GM21723 (cell line): Measurements from ENCODE around the gene TMEM184B.
"Not testable (repeated sequence)": the region's sequence is repeated elsewhere in the genome, so short reads cannot be mapped to it uniquely, and the experiment has no call there.

ENCODE experiments used
- ATAC-seq: cut with Tn5 transposase; IDR thresholded peaks from one replicate; pipeline ENCODE4 v1.9.1; 2021; ENCODE audit warnings: mild to moderate bottlenecking, moderate library complexity; ENCODE audit not compliant: unreplicated experiment

TMEM184B gene

DNA sequence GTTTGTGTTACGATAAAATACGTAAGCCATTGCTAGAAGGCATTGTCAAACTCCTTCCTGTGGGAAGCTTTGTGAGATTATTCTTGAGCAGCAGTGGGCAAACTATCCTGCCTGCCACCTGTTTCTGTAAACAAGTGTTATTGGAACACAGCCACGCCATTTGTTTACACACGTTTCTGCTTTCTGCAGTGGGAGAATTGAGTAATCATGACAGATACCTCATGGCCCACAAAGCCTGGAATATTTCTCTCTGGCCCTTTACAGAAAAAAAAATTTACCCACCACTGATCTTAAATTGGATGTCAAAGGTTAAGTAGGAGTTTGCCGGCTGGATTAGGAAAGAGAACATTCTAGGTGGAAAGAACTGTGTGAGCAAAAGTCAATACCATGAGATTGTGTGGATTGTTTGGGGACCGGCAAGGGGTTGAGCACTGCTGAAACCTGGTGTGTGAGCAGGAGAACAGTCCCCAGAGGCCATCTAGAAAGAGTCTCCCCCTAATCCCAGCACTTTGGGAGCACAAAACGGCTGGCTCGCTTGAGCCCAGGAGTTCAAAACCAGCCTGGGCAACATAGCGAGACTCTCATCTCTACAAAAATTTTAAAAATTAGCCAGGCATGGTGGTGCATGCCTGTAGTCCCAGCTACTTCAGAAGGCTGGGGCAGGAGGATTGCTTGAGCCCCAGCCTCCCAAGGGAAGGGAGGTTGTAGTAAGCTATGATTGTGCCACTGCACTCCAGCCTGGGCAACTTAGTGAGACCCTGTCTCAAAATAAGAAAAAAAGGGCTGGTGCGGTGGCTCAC lies 85.2 kb downstream of the TMEM184B start:
- ATAC-seq, result no peak

DNA sequence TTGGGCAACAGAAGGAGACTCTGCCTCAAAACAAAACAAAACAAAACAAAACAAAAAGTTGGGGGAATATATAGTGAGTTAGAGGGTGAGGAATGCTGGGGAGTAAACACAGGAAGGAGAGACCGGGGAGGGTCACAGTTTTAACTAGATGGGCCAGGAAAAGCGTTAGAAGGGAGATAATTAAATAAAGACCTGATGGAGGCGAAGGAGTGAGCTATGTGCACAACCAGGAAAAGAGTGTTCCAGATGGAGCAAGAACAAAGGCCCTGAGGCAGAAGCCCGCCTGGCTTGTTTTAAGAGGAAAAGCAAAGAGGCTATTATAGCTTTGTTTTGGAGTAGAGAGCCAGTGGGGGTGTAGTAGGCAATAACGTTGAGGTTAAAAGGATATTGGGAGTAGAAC lies 86.4 kb downstream of the TMEM184B start:
- ATAC-seq, result no peak

DNA sequence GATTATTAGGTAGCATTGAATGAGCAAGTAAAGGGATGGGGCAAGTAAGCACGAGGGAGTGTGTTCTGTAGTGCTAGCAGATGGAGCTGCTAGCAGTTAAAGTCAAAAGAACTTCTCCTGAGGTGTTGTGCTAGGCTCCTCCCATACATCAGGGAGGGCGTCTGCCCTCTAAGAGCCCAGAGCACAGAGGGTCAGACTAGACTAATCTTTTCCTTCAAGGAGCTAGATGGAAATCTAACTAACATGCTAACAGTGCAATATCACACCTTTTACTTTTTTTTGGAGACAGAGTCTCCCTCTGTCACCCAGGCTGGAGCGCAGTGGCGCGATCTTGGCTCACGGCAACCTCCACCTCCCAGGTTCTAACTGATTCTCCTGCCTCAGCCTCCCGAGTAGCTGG lies 88.0 kb downstream of the TMEM184B start:
- no peak for ATAC-seq

DNA sequence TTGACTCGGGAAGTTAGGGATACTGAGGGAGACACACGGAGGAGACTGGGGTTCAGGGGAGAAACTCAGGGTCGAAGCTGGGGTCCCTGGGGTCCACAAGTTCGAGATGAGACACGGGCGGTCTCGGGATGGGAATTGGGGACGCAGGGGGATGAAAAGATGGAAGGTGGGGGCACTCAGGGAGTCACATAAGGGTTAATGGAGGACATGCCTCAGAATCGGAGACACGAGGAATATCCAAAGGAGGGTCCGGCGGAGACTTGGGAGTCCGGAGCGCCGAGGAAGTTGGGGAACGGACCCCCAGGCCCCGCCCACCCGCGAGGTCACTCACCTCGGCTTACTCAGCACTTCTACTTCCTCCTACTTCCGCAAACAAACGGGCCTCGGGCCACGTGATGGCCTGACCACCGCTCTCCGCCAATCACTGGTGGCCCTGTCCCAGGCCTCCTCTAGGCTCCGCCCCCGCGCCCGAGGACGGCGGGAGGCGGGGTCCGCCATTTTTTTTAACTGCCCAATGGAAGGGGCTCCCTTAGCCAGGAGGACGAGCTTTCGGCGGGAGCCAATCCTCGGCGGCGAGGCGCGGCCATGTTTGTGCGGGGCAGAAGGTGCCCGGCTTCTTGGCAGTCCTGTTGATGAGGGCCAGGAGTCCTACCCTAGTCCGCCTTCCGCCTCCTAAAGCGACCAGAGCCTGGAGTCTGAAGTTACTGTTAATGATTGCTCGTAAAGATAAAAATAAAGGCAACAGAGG lies 91.2 kb downstream of the TMEM184B start, which contains the start of gene PLA2G6:
Gene PLA2G6 (minus strand): TSS at position 378 of the 748 bp plus-strand sequence. CDS start 12,404 bp downstream, outside the sequence.
- ATAC-seq, result peak; percentile 76

DNA sequence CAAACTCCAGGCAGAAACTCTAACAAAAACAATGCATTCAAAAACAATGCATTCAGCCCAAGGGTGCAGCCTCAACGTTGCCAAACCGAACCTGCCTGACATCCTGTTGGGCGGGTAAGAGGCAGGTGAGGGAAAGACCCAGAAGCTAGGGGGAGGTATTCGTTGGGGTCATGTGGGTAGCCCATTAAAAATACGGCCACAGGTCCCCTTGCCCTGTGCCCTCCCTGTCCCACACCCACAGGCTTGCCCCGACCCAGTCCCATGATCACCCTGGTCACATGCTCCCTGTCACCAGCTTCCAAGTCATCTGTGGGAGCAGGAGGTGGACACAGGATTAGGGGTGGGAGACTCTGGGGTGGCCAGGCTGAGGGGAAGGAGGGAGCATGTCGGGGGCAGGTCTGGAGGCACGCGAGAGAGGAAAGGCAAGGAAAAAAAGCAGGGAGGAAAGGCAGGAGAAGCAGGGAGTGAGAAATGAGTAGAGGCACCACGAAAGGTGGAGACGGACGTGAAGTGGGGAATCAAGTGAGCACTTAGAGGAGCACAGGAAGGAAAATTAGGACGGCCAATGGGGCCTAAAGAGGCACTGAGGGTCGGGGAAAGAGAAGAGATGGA lies 91.9 kb downstream of the TMEM184B start:
- ATAC-seq, result peak; percentile 39

DNA sequence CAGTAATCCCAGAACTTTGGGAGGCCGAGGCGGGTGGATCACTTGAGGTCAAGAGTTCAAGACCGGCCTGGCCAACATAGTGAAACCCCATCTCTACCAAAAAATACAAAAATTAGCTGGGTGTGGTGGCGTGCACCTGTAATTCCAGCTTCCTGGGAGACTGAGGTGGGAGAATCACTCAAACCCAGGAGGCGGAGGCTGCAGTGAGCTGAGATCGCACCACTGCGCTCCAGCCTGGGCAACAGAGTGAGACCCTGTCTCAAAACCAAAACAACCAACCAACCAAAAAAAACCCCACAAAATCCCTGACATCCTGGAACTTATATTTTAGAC lies 94.2 kb downstream of the TMEM184B start:
- ATAC-seq, result not testable (repeated sequence)

DNA sequence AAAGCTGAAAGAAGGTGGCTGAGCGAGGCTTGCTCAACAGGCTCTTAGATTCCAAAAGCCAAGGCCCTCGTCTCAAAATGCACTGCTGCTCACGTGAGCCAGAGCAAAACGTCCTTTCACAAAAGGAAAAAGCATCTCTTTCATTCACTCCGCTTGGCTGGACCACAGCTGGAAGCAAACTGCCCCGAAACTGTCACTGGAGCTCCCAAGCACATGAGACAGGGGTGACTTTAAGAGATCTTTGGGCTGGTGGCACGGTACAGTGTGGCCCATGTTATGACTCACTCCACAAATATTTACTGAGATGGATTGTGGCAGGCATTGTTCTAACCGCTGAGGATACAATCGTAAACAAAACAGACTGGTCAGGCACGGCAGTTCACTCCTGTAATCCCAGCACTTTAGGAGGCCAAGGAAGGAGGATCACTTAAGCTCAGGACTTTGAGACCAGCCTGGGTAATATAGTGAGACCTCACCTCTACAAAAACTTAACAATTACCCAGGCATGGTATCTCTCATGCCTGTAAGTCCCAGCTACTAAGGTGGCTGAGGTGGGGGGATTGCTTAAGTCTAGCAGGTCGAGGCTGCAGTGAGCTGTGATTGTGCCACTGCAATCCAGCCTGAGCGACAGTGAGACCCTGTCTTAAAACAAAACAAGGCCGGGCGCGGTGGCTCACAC lies 94.7 kb downstream of the TMEM184B start:
- no peak for ATAC-seq

DNA sequence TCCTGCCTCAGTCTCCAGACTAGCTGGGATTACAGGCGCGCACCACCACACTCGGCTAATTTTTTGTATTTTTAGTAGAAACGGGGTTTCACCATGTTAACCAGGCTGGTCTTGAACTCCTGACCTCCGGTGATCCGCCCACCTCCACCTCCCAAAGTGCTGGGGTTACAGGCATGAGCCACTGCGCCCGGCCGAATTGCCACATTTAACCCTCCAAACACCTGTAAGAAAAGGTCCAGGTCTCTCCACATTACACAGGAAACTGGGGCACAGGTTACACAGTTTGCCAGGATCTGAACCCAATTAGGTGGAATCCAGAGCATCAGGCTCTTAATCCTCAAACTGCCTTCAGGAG lies 95.3 kb downstream of the TMEM184B start:
- ATAC-seq, result not testable (repeated sequence)

DNA sequence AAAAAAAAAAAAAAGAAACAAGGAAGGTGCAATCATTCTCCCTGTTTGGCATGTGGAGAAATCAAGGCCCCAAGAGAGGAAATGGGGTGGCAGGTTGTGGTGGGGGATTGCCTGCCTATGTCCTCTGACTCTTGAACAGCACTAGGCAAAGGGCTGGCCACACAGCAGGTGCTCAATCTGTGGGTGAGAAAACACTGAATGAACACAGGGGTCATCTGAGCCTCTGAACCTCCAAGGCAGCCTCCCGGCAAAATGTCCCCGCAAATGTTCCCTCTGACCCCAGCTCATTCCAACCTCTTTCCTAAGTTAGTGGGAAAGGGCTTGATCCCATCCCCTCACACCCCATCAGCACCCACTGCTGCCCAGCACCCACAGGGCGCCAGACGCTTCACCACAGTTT lies 95.8 kb downstream of the TMEM184B start:
- ATAC-seq, result no peak

DNA sequence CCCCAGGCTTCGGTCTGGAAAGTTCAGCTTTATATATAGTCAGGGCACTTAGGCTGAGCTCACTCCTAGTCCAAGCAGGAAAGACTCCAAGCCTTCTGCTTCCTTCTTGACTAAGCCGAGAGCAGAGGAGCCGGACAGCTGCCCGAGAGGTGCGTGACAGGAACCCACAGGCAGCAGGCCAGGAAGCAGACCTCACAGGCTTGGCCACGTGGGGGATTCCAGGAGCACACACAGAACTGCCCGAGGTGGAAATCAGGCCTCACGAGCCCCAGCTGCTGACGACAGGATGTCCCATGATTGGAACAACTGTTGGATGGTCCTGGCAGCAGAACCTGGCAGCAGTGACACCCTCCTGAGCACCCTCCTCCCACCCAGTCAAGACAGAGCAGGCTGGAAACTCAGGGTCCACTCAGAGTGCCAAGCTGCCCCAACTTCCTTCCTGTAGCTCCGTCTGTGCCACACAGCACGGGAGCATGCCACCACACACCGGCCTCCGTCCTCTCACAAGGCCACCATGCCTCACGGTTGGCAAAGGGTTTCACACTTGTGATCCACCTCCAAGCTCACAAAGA lies 96.6 kb downstream of the TMEM184B start:
- no peak for ATAC-seq

DNA sequence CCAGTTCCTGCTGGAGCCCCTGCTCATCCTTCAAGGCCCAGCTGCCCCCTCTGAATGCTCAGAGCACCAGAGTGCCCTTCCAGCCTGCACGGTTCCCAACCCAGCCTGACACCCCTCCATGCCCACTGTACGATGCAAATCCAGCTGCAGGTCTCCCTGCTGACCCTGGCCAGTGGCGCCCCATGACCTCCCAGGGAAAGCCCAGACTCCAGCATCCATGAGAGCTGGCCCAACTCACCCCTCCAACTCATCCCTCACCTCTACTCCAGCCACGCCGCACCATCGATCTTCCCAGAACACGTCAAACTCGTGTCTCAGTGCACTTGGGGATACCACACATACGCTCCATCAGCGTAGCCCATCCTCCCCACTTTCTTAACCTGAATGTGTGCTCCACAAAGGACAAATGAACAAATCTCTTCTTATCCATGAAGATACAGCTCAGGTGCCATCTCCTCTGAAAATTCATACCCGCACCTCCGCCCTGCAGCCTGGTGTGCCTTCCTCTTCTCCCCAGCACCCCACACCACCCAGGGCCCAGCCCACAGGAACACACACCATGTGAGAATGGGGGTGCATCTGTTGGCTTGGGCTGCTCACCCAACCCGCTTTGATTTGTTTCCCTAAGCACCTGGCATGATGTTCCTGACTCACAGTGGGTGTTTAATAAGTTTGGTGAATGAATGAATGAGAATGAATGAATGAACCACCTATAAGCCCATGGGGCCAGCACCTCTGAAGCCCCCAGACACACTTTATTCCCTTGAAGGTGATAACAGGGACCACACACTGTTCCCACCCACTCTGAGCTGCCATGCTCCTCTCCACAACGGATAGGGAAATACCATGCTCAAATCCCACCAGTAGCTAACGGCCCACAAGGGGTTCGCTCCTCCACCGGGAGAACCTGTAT lies 97.3 kb downstream of the TMEM184B start:
- ATAC-seq, result no peak

DNA sequence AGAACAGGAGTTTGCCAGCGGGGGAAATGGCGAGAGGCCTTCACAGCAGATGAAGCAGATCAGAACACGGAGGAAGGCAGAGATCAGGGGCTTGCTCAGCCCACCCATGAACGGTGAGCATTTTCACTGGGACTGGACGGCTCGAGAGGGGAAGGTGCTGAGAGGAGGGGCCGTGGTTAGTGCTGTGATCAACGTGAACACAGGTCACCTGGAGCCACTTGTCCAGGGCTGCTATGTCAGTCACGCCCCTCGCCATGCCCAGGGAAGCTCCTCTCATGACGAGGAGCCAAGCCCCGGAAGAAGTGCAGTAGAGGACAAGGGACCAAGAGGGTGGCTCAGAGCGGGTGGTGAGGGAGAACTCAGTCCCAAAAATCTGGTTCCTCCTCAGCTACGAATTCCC lies 98.2 kb downstream of the TMEM184B start:
- no peak for ATAC-seq

DNA sequence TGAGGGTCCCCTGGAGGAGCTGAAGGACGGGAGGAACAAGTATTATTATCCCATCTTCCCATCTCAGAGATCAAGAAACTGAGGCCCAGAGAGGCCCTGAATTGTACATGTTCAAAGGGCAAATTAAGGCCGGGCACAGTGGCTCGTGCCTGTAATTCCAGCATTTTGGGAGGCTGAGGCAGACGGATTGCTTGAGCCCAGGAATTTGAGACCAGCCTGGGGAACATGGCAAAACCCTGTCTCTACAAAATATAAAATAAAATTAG lies 99.2 kb downstream of the TMEM184B start:
- no peak for ATAC-seq

DNA sequence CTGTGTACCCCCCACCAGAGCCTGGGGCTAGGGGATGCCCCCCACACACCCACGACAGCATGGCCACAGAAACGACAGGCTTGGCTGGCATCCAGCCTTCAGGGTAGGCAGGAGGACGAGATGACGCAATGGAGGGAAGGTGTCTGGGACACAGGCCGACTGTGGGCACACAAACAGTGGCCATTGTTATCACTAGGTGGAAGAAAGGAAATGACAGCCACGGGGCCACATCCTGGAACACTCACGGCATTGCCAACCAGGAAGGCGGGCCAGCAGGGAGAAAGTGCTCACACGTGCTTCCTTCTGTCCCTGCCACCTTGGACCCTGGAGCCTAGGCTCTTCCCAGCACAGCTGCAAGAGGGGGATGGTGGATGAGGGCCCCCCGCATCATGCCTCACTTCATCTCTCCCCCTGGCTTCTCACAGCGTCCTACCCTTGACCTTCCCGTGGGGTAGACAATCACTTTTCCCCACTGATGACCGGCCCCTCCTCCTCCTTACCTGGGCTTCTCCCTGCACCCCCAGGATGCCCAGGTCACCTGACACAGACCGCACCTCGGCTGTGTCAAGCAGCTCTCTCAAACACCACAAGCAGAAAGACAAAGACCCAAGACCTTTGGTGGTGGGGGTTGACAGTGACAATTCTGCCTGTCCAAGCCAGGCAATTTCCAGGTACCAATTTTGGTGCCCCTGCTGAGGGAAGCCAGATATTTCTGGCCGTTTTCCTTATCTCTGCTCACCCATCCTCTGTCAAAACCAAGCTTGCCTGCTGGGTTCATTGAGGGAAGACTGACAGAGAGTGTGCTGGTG lies 99.8 kb downstream of the TMEM184B start:
- no peak for ATAC-seq

DNA sequence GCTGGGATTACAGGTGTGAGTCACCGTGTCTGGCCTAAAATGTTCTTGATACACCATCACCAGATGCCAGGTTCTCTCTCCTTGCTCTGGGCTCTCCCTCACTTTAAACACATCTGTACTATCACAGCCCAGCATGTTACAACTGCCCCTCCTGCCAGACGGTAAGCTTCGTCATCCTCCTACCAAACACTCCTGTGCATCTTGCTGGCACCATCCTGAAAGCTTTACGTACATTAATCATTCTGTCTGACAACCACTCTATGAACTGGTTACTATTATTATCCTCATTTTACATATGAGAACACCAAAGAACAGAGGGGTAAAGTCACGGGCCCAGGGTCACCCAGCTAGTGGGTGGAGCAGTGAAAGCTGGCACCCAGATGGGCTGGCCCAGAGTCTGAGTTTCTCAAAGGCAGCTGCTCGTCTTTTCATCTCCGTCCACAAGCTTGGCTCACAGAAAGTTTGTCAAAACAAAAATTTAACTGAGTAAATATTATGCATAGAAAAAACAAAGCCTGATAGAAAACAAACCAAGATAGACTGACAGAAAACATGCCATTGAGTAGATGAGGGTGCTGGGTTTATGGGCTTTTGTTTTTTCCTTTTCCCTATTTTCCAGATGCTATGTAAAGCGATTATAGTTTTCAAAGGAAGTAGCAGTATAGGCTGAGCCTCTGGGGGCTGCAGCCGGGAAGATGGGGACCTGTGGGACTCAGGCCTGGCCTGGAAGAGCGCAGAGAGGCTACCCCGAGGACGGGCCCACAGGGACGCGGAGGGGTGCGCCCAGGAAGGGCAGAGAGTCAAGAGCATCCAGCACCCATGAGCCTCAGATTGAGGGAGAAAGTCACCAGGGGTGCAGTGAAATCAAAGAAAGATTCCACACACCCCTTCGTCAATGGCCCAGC lies 100.6 kb downstream of the TMEM184B start:
- no peak for ATAC-seq

DNA sequence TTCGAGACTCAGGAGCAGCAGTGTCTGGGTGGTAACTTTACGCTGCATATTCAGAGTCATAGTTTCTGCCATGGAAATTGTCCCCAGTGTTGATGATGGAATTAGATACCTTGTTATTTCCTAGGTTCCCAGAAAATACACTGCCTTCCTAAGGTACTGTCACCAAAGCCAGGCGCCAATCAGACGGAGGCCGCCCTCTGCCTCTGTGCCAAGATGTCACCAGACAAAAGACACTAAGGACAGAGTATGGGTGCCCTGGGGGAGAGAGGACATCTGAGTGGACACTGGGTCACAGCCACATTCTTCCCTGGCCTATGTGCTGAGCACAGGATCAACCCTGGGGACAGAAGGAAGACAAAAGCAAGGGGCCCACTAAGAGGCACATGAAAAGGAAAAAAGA lies 102.3 kb downstream of the TMEM184B start:
- ATAC-seq, result no peak
